Small intestine (tissue), 7 donors: ENCODE measurements around the gene CALHM3. TPM values are rescaled to one million over a fixed set of nuclear protein-coding genes. Genes with fewer than 3 reads are reported as not detected.

Source experiments
- DNase-seq, 2 donors: peaks; one replicate each; pipeline versions ENCODE4 v3.0.0 to v3.0.0-alpha.2; 2013
- FAIRE-seq: peaks from 2 replicates; lab custom pipeline; 2012; peaks lifted over from hg19 to GRCh38; lab: Jason Lieb, UNC
- H3K27ac ChIP-seq, 3 donors: one replicate each; pipeline ENCODE4 v1.5.1; 2013; ENCODE audit warnings: low read length in 2 of 3, mild to moderate bottlenecking in 2 of 3, control low read depth in 1 of 3, inconsistent platforms in 1 of 3, low read depth in 1 of 3, moderate library complexity in 1 of 3
- H3K27me3 ChIP-seq, 3 donors: one replicate each; pipeline ENCODE4 v1.6.1; 2013; ENCODE audit warnings: low read length in 3 of 3, inconsistent platforms in 1 of 3; ENCODE audit not compliant: control insufficient read depth in 3 of 3, insufficient read depth in 3 of 3
- H3K36me3 ChIP-seq, 3 donors: one replicate each; pipeline ENCODE4 v1.6.1; 2013; ENCODE audit warnings: low read length in 3 of 3, inconsistent platforms in 1 of 3, low read depth in 1 of 3, mild to moderate bottlenecking in 1 of 3, moderate library complexity in 1 of 3; ENCODE audit not compliant: control insufficient read depth in 3 of 3, insufficient read depth in 2 of 3
- H3K4me1 ChIP-seq, 3 donors: one replicate each; pipeline ENCODE4 v1.6.1; 2013; ENCODE audit warnings: low read length in 2 of 3, inconsistent platforms in 1 of 3, low read depth in 1 of 3, mild to moderate bottlenecking in 1 of 3, moderate library complexity in 1 of 3; ENCODE audit not compliant: control insufficient read depth in 3 of 3, insufficient read depth in 2 of 3
- H3K4me3 ChIP-seq, 3 donors: one replicate each; pipeline ENCODE4 v1.5.1; 2013; ENCODE audit warnings: low read length in 3 of 3, control low read depth in 1 of 3, inconsistent platforms in 1 of 3, low read depth in 1 of 3, mild to moderate bottlenecking in 1 of 3, moderate library complexity in 1 of 3
- H3K9me3 ChIP-seq, 2 donors: one replicate each; pipeline ENCODE4 v1.6.1; 2013; ENCODE audit warnings: low read depth in 1 of 2, low read length in 1 of 2; ENCODE audit not compliant: control insufficient read depth in 2 of 2, insufficient read depth in 1 of 2
- WGBS, 3 donors: extraction: QIAGEN DNeasy Blood & Tissue Kit; methylation state at CpG; one replicate each; pipeline ENCODE4 v1.1.7; 2013; 5-methylcytosine and 5-hydroxymethylcytosine counted together
- polyA plus RNA-seq, 4 donors: library from polyadenylated mRNA; stranded (reverse) in 3 of 4; unstranded in 1 of 4; fragments of 200-250 nt in 3 of 4; fragments of 120-200 nt in 1 of 4; gene quantifications; one replicate each; pipeline versions ENCODE4 v1.2.1 to v1.2.3, GENCODE V29; 2013
- donor health status: healthy with polysubstance abuse.
- donor health status: control.
- donor health status: control.
- donor health status: Bipolar disorder and iron deficiency.
- donor health status: healthy.

CALHM3 gene
- polyA plus RNA-seq, 4 donors: 0.13 TPM; not detected in 3

DNA sequence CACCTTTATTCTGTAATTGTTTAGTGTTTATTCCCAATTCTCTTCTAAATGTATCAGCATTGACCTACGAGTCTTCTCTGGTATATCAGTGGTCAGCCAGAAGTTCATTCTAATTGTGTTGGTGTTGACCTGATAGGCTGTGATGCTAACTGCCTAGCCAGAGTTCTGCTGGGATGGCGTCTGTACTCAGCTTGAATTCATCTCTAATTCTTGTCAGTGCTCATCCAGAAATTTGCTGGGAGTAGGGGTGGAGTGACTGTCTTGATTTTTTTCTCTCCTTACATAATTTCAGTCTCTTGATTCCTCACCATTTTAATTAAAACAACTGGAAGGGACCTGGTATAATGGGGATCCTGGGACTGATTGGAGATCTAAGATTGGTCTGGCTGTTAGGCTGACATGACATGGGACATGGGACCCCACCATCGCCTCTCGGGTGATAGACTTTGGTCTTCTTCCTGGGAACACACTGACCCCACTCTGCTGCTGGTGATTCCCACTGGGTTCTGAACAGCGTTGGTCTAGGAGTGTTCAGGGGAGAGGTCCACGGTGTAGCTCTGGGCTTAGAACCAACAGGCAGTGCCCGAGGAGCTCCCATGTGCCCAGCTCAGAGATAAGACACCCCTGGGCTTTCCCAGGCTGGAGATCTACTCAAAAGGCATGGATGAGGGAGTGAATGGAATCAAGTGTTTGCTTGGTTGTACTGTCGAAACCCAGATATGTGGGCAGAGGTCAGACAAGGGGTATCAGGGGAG, 18.3 kb upstream of the CALHM3 start:
- H3K36me3 ChIP-seq: no peaks in the 10 kb centered on the region
- peaks cover 0 to 31% (median 8%) of the 10 kb centered on the region in 3 donors for H3K4me1 ChIP-seq
- no peak overlapping the region for H3K27ac ChIP-seq
- no peak overlapping the region for H3K4me3 ChIP-seq
- WGBS, 3 donors: 85 to 89% (median 88%) methylated on average over 8 of the region's 8 CpGs
- H3K27me3 ChIP-seq: peaks cover 0 to 14% (median 4%) of the 10 kb centered on the region in 3 donors
- no peak for FAIRE-seq
- no peak for DNase-seq
- no peaks in the 10 kb centered on the region for H3K9me3 ChIP-seq

DNA sequence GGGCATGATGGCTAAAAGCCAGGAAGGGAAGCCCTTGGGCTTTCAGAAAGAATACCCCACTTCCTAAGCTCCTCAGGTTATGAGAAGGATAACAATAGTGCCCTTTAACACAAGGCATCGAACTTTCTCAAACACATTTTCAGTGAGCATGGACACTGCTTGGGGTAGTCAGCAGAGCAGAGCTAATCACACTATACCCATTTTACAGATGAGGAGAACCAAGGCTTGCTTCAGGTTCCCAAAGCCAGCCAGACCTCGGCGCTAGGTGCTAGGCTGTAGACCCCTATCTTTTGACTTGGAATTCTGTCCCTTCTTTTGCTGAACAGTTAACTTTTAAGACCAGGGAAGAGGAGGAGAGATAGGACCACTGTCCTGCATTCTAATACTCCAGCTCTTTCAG, 16.3 kb upstream of the CALHM3 start:
- Histone ChIP-seq H3K4me3 (no peak overlapping the region), H3K36me3 (no peaks in the 10 kb centered on the region), H3K27me3 (peaks cover 0 to 14% (median 4%) of the 10 kb centered on the region in 3 donors), H3K4me1 (peaks cover 0 to 35% (median 2%) of the 10 kb centered on the region in 3 donors), H3K27ac (no peak overlapping the region), H3K9me3 (no peaks in the 10 kb centered on the region)
- FAIRE-seq (no peak), DNase-seq (no peak)
- WGBS, 3 donors: 88 to 92% (median 89%) methylated on average over 3 of the region's 3 CpGs

DNA sequence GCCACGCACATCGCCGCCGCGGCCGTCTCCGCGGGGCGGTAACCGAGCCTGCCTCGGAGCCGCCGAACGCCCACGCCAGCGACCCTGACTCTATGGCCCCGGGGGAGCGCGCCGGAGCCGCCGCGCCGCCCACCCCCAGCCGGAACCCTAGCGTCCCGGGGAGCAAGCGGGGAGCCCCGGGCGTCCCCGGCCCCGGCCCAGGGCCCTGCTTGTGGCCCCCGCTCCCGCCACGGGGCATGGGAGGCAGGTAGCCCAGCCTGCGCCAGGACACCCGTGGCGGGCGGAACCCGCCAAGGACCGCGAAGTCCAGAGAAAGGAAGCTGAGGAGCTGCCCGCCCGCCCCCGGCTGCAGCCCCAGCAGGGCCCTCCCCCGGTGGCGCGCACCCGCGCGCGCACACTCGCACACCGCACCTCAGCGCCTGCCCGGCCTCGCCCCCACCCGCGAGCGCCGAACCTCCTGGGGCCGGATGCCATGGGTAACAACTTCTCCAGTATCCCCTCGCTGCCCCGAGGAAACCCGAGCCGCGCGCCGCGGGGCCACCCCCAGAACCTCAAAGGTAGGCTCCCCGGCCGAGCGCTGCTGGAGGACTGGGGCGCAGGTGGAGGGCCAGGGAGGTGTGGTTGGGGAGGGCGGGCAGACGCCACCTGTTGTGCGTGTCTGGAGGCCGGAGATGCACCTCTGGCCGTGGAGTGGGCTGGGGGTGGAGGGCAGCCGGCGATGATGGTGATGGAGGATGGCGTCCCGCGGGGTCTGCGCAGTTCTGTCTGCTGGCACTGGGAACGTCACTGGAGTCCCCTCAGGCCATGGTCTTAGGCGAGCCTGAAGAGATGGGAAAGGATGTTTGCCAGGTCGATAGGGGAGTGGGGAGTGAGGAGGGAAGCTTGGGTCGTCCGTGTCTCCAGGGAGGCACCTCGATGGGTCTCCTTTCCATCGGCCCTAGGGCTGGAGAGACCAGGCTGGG, 15.2 kb upstream of the CALHM3 start:
- H3K9me3 ChIP-seq: no peaks in the 10 kb centered on the region
- peak overlapping the region in 1 of 3 donors; percentile 50 for H3K27ac ChIP-seq
- DNase-seq (peak in 1 of 2 donors; percentile 74), FAIRE-seq (no peak)
- 1 to 4% (median 3%) methylated on average over 46 to 92 of the region's 92 CpGs for WGBS, 3 donors
- H3K4me3 ChIP-seq: peak overlapping the region; percentile 38 to 69 (median 62)
- H3K36me3 ChIP-seq: no peaks in the 10 kb centered on the region
- peaks cover 0 to 14% (median 4%) of the 10 kb centered on the region in 3 donors for H3K27me3 ChIP-seq
- peaks cover 0 to 27% (median 0%) of the 10 kb centered on the region in 3 donors for H3K4me1 ChIP-seq

DNA sequence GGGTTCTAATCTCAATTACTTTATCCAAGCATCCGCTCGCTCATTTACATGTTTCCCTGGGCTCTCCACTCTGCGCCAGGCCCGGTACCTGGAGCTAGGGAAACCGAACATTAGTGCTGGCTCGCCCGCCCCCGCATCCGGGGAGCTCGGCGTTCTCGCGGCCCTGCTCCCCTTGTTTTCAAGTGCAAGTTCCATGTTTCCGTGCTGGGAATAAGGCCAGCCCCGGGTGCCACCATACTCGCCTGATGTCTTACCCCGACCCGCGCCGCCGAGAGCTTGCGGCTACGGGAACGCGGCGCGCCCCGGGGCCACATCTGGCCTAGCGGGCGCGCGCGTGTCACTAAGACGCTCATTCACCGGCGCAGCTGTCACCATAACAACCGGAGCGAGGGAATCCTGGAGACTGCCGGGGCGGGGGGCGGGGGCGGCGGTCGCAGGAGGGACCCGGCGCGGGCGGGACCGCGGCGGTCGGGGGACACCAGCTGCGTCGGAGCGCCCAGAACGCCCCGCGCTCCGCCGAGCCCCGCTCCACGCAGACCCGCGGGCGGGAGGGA, 14.4 kb upstream of the CALHM3 start, which contains the start of gene NEURL1:
TSS of gene NEURL1 (plus strand) at position 344 of the 554 bp plus-strand sequence. CDS start 683 bp downstream, outside the sequence.
- Histone ChIP-seq H3K27me3 (peaks cover 0 to 14% (median 4%) of the 10 kb centered on the region in 3 donors), H3K4me1 (peaks cover 0 to 27% (median 0%) of the 10 kb centered on the region in 3 donors), H3K9me3 (no peaks in the 10 kb centered on the region), H3K36me3 (no peaks in the 10 kb centered on the region), H3K4me3 (peak within 1 kb of the TSS; percentile 38 to 69 (median 62)), H3K27ac (peak within 1 kb of the TSS in 1 of 3 donors; percentile 66)
- FAIRE-seq (no peak), DNase-seq (peak in 1 of 2 donors; percentile 73)
- 2 to 3% (median 2%) methylated on average over 41 to 65 of the region's 65 CpGs for WGBS, 3 donors

DNA sequence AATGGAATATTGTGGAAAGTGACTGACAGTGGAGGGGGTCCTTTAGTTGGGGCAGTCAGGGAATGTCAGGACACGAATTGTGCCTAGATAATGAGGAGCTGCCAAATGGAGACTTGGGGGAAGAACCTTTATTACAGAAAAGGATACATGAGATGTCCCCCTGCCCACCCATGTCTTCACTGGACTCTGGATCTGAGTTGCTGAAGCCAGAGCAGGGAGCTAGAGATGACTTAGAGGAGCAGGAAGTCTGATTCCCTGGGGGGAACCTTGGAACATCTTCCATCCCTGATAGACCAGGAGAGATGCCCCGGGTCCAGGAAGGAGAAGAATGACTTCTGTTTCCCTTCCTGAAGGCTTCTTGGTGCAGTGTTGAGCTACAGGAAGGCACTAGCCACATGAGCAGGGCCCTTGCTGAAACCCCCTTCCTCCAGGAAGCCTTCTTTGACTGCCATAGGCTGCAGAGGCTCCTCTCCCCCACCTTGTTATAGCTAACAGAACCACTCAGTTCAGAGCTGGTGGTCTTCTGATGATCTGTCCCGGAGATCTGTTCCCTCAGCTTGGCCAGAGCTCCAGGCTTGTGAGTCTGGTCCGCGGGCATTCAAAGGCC, 13.7 kb upstream of the CALHM3 start:
- Histone ChIP-seq H3K27me3 (peaks cover 0 to 14% (median 4%) of the 10 kb centered on the region in 3 donors), H3K4me1 (peaks cover 0 to 27% (median 0%) of the 10 kb centered on the region in 3 donors), H3K36me3 (no peaks in the 10 kb centered on the region), H3K27ac (peak overlapping the region in 1 of 3 donors; percentile 66), H3K9me3 (no peaks in the 10 kb centered on the region), H3K4me3 (peak overlapping the region in 2 of 3 donors; percentile 62 to 69)
- DNase-seq (no peak), FAIRE-seq (no peak)
- 74 to 83% (median 78%) methylated on average over 5 of the region's 5 CpGs for WGBS, 3 donors

DNA sequence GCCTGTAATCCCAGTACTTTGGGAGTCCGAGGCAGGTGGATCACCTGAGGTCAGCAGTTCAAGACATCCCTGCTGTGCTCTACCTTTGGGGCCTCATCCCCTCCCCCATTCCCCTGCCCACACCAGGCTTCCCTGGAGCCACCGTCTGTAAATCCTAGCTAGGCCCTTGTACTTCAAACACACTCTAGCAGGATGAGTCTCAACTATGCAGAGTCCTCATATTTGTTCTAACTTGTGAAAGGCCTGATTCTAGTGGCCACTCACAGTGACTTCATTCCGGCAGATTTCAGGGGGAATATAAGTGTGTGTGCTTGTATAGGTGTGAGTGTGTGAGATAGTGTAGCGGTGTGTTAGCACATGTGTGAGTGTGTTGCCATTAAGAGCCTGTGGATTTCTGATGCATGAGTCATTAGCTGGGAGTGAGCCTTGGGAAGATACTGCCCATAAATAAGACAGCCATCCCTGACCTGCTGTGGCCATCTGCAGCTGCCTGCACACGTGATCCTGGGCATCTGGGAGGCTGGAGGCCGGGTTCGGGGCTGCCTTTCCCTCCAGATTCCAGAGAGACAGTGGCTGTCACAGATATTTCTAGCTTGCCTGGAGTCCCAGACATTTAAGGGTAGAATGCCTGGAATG, 12.8 kb upstream of the CALHM3 start:
- H3K27ac ChIP-seq: peak overlapping the region in 1 of 3 donors; percentile 66
- WGBS, 3 donors: 58 to 64% (median 61%) methylated on average over 7 of the region's 7 CpGs
- FAIRE-seq: no peak

DNA sequence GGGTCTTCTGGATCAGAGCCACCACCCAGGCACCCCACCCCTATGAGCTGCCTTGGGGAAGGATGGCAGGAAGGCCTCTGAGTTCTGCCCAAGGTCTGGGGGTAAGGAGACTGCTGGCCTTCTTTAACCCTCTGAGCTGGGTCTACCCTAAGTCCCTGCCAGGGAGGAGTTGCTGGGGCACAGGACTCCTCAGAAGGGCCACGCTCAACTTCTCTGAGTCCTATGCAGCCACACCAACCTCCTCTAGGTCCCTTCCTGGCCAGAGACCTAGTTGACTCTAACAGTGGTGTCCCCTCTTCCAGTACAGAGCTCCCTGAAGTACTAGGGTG, 11.9 kb upstream of the CALHM3 start:
- H3K36me3 ChIP-seq: no peaks in the 10 kb centered on the region
- peaks cover 0 to 27% (median 0%) of the 10 kb centered on the region in 3 donors for H3K4me1 ChIP-seq
- FAIRE-seq: no peak
- H3K9me3 ChIP-seq: no peaks in the 10 kb centered on the region
- peaks cover 0 to 14% (median 4%) of the 10 kb centered on the region in 3 donors for H3K27me3 ChIP-seq
- no peak overlapping the region for H3K4me3 ChIP-seq
- no peak overlapping the region for H3K27ac ChIP-seq
- no peak for DNase-seq
- 85 to 91% (median 89%) methylated on average over 1 of the region's 1 CpG for WGBS, 3 donors

More for the DNA sequence above, 12.8 kb upstream of the CALHM3 start:
- Histone ChIP-seq H3K9me3 (no peaks in the 10 kb centered on the region), H3K36me3 (no peaks in the 10 kb centered on the region), H3K4me3 (no peak overlapping the region), H3K4me1 (peaks cover 0 to 27% (median 0%) of the 10 kb centered on the region in 3 donors), H3K27me3 (peaks cover 0 to 14% (median 4%) of the 10 kb centered on the region in 3 donors)
- DNase-seq: peak; percentile 49 to 76
